Natural killer cell (primary cell): ENCODE measurements around the gene SH3BP4. TPM values are rescaled to one million over a fixed set of nuclear protein-coding genes. Genes with fewer than 3 reads are reported as not detected.

Experiments
- ATAC-seq, 3 donors: fragments of 150-1000 bp in 2 of 3; fragments of 200-7000 bp in 1 of 3; cut with Tn5 transposase; 1 replicate in 1 of 3; 2 replicates in 2 of 3; pipeline ENCODE4 v1.10.0; 2021; ENCODE audit warnings: mild to moderate bottlenecking in 2 of 3, moderate library complexity in 2 of 3
- DNase-seq, 2 donors: peaks; one replicate each; pipeline versions ENCODE4 v3.0.0 to v3.0.0-alpha.2; 2013 to 2021; ENCODE audit warnings: mixed read lengths in 1 of 2
- H3K27ac ChIP-seq: one replicate; pipeline ENCODE4 v1.5.1; 2013; ENCODE audit warnings: mild to moderate bottlenecking, low read length
- H3K27me3 ChIP-seq: one replicate; pipeline ENCODE4 v1.6.1; 2013; ENCODE audit warnings: low read length; ENCODE audit not compliant: control insufficient read depth, insufficient read depth
- H3K36me3 ChIP-seq: one replicate; pipeline ENCODE4 v1.6.1; 2013; ENCODE audit warnings: low read length; ENCODE audit not compliant: control insufficient read depth, insufficient read depth
- H3K4me1 ChIP-seq: one replicate; pipeline ENCODE4 v1.6.1; 2013; ENCODE audit warnings: low read length; ENCODE audit not compliant: control insufficient read depth, insufficient read depth
- H3K4me3 ChIP-seq: one replicate; pipeline ENCODE4 v1.5.1; 2013; ENCODE audit warnings: low read length
- H3K9me3 ChIP-seq: one replicate; pipeline ENCODE4 v1.6.1; 2013; ENCODE audit warnings: low read length; ENCODE audit not compliant: control insufficient read depth, insufficient read depth
- H3K27ac Mint-ChIP-seq, 2 donors: one replicate each; pipeline ENCODE4 v1.8.0; 2022; ENCODE audit warnings: mild to moderate bottlenecking in 2 of 2, mixed read lengths in 2 of 2, moderate library complexity in 1 of 2
- H3K27me3 Mint-ChIP-seq, 2 donors: one replicate each; pipeline ENCODE4 v1.8.0; 2022; ENCODE audit warnings: low read depth in 2 of 2, mixed read lengths in 2 of 2
- H3K36me3 Mint-ChIP-seq: one replicate; pipeline ENCODE4 v1.8.0; 2022; ENCODE audit warnings: mixed read lengths
- H3K4me1 Mint-ChIP-seq, 2 donors: one replicate each; pipeline ENCODE4 v1.8.0; 2022; ENCODE audit warnings: mixed read lengths in 2 of 2
- H3K4me3 Mint-ChIP-seq: one replicate; pipeline ENCODE4 v1.8.0; 2022; ENCODE audit warnings: mild to moderate bottlenecking, moderate library complexity, mixed read lengths
- H3K9me3 Mint-ChIP-seq, 2 donors: one replicate each; pipeline ENCODE4 v1.8.0; 2022; ENCODE audit warnings: mixed read lengths in 2 of 2
- WGBS: methylation state at CpG from one replicate; pipeline ENCODE4 v1.1.7; 2013; ENCODE audit warnings: missing lambda C conversion rate; ENCODE audit not compliant: insufficient coverage; 5-methylcytosine and 5-hydroxymethylcytosine counted together
- intact Hi-C: fragments of 100-400 bp; cut with micrococcal nuclease; formaldehyde crosslinking; loops from one replicate; pipeline ENCODE4 v1.14.2; 2022
- total RNA-seq, 4 donors: library from RNA; stranded (reverse); fragments of 120-200 nt in 1 of 4; gene quantifications; one replicate each; pipeline versions ENCODE4 v1.2.3 to v1.2.4, GENCODE V29; 2013 to 2022
- TF ChIP-seq, protein P1 (sequence below): fragments of 200-600 bp; IDR thresholded peaks from one replicate; pipeline ENCODE4 v1.8.0; 2022; ENCODE audit warnings: antibody characterized with exemption

SH3BP4 gene
- total RNA-seq, 3 donors from 2014 or later (not counting 1 experiment from before 2014, with no cell fraction given) = 0.39 to 2.6 (median 1.0) TPM

DNA sequence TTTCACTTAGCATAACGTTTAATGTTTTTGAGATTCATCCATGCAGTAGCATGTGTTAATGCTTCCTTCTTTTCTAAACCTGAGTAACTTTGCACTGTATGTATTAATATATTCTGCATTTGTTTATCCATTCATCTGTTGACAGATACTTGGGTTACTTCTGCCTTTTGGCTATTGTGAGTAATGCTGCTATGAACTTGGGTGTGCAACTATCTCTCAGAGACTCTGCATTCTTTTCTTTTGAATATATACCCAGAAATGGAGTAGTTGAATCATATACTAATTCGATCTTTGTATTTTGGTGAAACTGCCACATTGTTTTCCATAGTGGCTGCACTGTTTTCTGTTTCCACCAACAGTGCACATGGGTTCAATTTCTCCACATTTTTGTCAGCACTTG lies 128.3 kb downstream of the SH3BP4 start:
- Histone ChIP-seq H3K4me1 (no peaks in the 10 kb centered on the region), H3K36me3 (no peaks in the 10 kb centered on the region), H3K4me3 (no peak overlapping the region), H3K27me3 (no peaks in the 10 kb centered on the region), H3K9me3 (no peaks in the 10 kb centered on the region), H3K27ac (no peak overlapping the region)
- Mint-ChIP-seq H3K4me1 (no peaks in the 10 kb centered on the region), H3K36me3 (no peaks in the 10 kb centered on the region), H3K4me3 (no peak overlapping the region), H3K27ac (no peak overlapping the region), H3K9me3 (no peaks in the 10 kb centered on the region), H3K27me3 (peaks cover 3 to 8% of the 10 kb centered on the region in 2 donors)
- intact Hi-C loops = no loop called here
- no peak for ATAC-seq
- TF ChIP-seq, protein P1, sequence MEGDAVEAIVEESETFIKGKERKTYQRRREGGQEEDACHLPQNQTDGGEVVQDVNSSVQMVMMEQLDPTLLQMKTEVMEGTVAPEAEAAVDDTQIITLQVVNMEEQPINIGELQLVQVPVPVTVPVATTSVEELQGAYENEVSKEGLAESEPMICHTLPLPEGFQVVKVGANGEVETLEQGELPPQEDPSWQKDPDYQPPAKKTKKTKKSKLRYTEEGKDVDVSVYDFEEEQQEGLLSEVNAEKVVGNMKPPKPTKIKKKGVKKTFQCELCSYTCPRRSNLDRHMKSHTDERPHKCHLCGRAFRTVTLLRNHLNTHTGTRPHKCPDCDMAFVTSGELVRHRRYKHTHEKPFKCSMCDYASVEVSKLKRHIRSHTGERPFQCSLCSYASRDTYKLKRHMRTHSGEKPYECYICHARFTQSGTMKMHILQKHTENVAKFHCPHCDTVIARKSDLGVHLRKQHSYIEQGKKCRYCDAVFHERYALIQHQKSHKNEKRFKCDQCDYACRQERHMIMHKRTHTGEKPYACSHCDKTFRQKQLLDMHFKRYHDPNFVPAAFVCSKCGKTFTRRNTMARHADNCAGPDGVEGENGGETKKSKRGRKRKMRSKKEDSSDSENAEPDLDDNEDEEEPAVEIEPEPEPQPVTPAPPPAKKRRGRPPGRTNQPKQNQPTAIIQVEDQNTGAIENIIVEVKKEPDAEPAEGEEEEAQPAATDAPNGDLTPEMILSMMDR = no peak
- no peak for DNase-seq
- WGBS = 86% methylated on average over 1 of the region's 2 CpGs

DNA sequence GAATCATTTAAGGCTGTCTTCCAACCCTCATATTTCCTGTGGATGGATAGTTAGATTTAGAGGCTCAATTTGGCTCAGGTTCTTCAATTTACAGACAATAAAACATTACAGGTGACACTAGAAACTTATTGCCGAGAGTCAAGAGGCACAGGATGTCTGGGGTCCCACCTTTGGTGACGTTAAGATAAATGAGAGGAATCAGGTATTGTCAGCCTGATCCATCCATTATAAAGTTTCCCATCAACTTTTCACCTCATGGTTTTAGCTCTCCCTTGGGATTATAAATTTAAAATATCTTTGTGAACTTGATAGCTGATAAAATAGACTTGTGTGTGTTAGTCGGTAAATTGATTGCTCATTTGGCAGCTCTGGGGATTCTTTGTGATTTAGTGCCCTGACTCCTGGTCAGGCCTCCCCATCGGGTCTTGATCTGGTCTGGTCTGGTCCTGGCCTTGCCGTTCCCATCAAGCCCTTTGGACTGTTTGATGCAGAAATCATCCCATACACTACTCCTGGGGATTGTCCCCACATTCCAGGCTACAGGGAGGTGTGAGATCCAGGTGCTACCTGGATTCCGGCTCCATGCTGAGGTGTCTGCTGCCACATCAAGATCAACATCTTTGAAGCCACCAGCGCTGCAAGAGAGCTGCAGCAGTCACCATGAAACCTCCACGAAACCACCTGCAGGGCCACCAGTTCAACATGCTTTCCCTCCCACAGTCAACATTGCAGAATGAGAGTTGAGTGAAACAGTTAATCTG lies 130.9 kb downstream of the SH3BP4 start:
- no peaks in the 10 kb centered on the region for H3K9me3 Mint-ChIP-seq
- DNase-seq (no peak), ATAC-seq (no peak)
- WGBS = 79% methylated on average over 8 of the region's 8 CpGs
- no peaks in the 10 kb centered on the region for H3K4me1 Mint-ChIP-seq
- no peak overlapping the region for H3K27ac ChIP-seq
- peaks cover 12 to 23% of the 10 kb centered on the region in 2 donors for H3K27me3 Mint-ChIP-seq
- H3K36me3 ChIP-seq = no peaks in the 10 kb centered on the region
- no peaks in the 10 kb centered on the region for H3K27me3 ChIP-seq
- H3K36me3 Mint-ChIP-seq = no peaks in the 10 kb centered on the region
- H3K9me3 ChIP-seq = no peaks in the 10 kb centered on the region
- TF ChIP-seq, protein P1 = no peak
- H3K27ac Mint-ChIP-seq = no peak overlapping the region
- no peaks in the 10 kb centered on the region for H3K4me1 ChIP-seq
- no peak overlapping the region for H3K4me3 Mint-ChIP-seq
- intact Hi-C loops = no loop called here
- no peak overlapping the region for H3K4me3 ChIP-seq

DNA sequence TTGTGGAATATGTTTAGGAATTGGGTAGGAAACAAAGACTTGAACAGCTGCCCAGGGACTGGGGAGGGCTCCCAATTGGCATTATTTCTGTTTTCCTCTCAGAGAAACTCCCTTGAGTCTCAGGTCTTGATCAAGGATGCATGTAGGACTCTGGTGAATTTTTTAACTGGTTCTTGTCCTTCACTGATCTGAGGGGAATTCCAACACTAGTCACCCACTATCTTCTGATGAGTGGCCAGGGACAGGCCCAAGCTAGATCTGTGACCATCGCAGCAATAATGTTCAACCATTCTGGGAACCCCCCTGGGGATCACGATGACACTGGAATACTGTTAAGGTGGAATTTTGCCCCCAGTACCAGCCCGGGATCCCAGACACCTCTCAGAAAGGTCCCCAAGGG lies 132.0 kb downstream of the SH3BP4 start:
- intact Hi-C loops = no loop called here
- Mint-ChIP-seq H3K4me1 (no peaks in the 10 kb centered on the region), H3K4me3 (no peak overlapping the region), H3K9me3 (no peaks in the 10 kb centered on the region), H3K36me3 (no peaks in the 10 kb centered on the region), H3K27me3 (peaks cover 12 to 33% of the 10 kb centered on the region in 2 donors), H3K27ac (no peak overlapping the region)
- WGBS = 82% methylated on average over 3 of the region's 3 CpGs
- no peaks in the 10 kb centered on the region for H3K9me3 ChIP-seq
- H3K4me1 ChIP-seq = no peaks in the 10 kb centered on the region
- no peak for DNase-seq
- H3K36me3 ChIP-seq = no peaks in the 10 kb centered on the region
- H3K27ac ChIP-seq = no peak overlapping the region
- H3K27me3 ChIP-seq = no peaks in the 10 kb centered on the region
- H3K4me3 ChIP-seq = no peak overlapping the region
- ATAC-seq = no peak
- TF ChIP-seq, protein P1 = no peak

DNA sequence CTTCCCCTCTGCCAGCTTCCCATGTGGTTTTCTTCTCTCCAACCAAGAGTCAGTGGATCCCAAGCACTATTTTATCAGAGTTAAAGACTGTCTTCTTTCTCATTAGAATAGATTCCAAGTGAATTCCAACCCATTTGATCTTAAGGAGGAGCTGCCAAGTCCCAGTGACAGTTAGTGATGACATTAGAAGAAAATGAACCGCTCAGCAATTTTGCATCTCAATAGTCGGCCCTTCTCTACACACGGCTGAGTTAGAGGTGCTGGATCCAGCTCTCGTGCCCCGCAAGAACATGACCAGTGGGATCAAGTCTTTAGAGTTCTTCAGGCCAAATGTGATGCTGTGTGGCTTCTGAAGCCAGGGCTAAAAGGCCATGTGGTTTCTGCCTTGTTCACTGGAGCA lies 132.6 kb downstream of the SH3BP4 start:
- Mint-ChIP-seq H3K4me3 (no peak overlapping the region), H3K9me3 (no peaks in the 10 kb centered on the region), H3K27ac (no peak overlapping the region), H3K36me3 (no peaks in the 10 kb centered on the region), H3K27me3 (peaks cover 12 to 35% of the 10 kb centered on the region in 2 donors), H3K4me1 (no peaks in the 10 kb centered on the region)
- TF ChIP-seq, protein P1 = no peak
- no peaks in the 10 kb centered on the region for H3K27me3 ChIP-seq
- H3K36me3 ChIP-seq = no peaks in the 10 kb centered on the region
- WGBS = 93% methylated on average over 5 of the region's 5 CpGs
- intact Hi-C loops = no loop called here
- H3K9me3 ChIP-seq = no peaks in the 10 kb centered on the region
- no peak for ATAC-seq
- H3K27ac ChIP-seq = no peak overlapping the region
- H3K4me1 ChIP-seq = no peaks in the 10 kb centered on the region
- DNase-seq = no peak
- no peak overlapping the region for H3K4me3 ChIP-seq
